Astrocyte (in vitro differentiated cells and primary cell): Measurements from ENCODE around the gene PTPRN2. TPM values are rescaled to one million over a fixed set of nuclear protein-coding genes. Genes with fewer than 3 reads are reported as not detected.

Experiments
- DNase-seq: peaks from one replicate; pipeline ENCODE4 v3.0.0-alpha.2; 2010; ENCODE audit warnings: low read depth
- FAIRE-seq: peaks from 2 replicates; lab custom pipeline; 2011; peaks lifted over from hg19 to GRCh38; lab: Jason Lieb, UNC
- H2AFZ ChIP-seq: 2 replicates; pipeline ENCODE4 v1.6.0; 2012; ENCODE audit warnings: low read depth, low read length, inconsistent platforms
- H3K27ac ChIP-seq: 2 replicates; pipeline ENCODE4 v1.5.1; 2011; ENCODE audit warnings: low read depth, low read length, inconsistent platforms
- H3K27me3 ChIP-seq: 2 replicates; pipeline ENCODE4 v1.6.0; 2011; ENCODE audit warnings: low read length, inconsistent platforms; ENCODE audit not compliant: insufficient read depth
- H3K36me3 ChIP-seq: 2 replicates; pipeline ENCODE4 v1.5.1; 2011; ENCODE audit warnings: low read length, inconsistent platforms; ENCODE audit not compliant: insufficient read depth
- H3K4me1 ChIP-seq: 2 replicates; pipeline ENCODE4 v1.5.1; 2011; ENCODE audit warnings: low read length, inconsistent platforms; ENCODE audit not compliant: insufficient read depth
- H3K4me2 ChIP-seq: 2 replicates; pipeline ENCODE4 v1.6.0; 2012; ENCODE audit warnings: low read length, inconsistent platforms
- H3K4me3 ChIP-seq: 2 replicates; pipeline ENCODE4 v1.5.1; 2011; ENCODE audit warnings: low read depth, mild to moderate bottlenecking, low read length, inconsistent platforms; ENCODE audit not compliant: insufficient read depth
- H3K79me2 ChIP-seq: 2 replicates; pipeline ENCODE4 v1.6.0; 2012; ENCODE audit warnings: mild to moderate bottlenecking, low read length, inconsistent platforms; ENCODE audit not compliant: insufficient read depth
- H3K9ac ChIP-seq: 2 replicates; pipeline ENCODE4 v1.6.0; 2012; ENCODE audit warnings: mild to moderate bottlenecking, low read length, inconsistent platforms
- H3K9me3 ChIP-seq: 2 replicates; pipeline ENCODE4 v1.5.1; 2012; ENCODE audit warnings: low read depth, mild to moderate bottlenecking, low read length, inconsistent platforms; ENCODE audit not compliant: insufficient read depth
- H4K20me1 ChIP-seq: 2 replicates; pipeline ENCODE4 v1.6.0; 2012; ENCODE audit warnings: low read length, inconsistent platforms; ENCODE audit not compliant: insufficient read depth
- H3K27ac Mint-ChIP-seq: one replicate; pipeline ENCODE4 v1.8.0; 2021; ENCODE audit warnings: mild to moderate bottlenecking, mixed read lengths; ENCODE audit not compliant: unreplicated experiment
- H3K27me3 Mint-ChIP-seq: one replicate; pipeline ENCODE4 v1.8.0; 2021; ENCODE audit warnings: low read depth, mixed read lengths; ENCODE audit not compliant: unreplicated experiment
- H3K36me3 Mint-ChIP-seq: one replicate; pipeline ENCODE4 v1.8.0; 2021; ENCODE audit warnings: low read depth, mixed read lengths; ENCODE audit not compliant: unreplicated experiment
- H3K4me1 Mint-ChIP-seq: one replicate; pipeline ENCODE4 v1.8.0; 2021; ENCODE audit warnings: low read depth, mixed read lengths; ENCODE audit not compliant: unreplicated experiment
- H3K4me3 Mint-ChIP-seq: one replicate; pipeline ENCODE4 v1.8.0; 2021; ENCODE audit warnings: mild to moderate bottlenecking, moderate library complexity, mixed read lengths; ENCODE audit not compliant: unreplicated experiment
- H3K9me3 Mint-ChIP-seq: one replicate; pipeline ENCODE4 v1.8.0; 2021; ENCODE audit warnings: mild to moderate bottlenecking, mixed read lengths; ENCODE audit not compliant: unreplicated experiment
- EZH2 ChIP-seq: IDR thresholded peaks from 2 replicates; pipeline ENCODE4 v1.6.1; 2012; ENCODE audit warnings: mild to moderate bottlenecking, low read length, inconsistent platforms; ENCODE audit not compliant: insufficient read depth
- total RNA-seq: library from RNA; stranded (reverse); gene quantifications from 2 replicates; pipeline ENCODE4 v1.2.1, GENCODE V29; 2021
- TF ChIP-seq, protein P1 (sequence below): IDR thresholded peaks from 2 replicates; pipeline ENCODE4 v1.5.1; 2011; ENCODE audit warnings: low read depth, mild to moderate bottlenecking, inconsistent platforms, low read length, moderate library complexity; ENCODE audit not compliant: insufficient read depth

The PTPRN2 gene
- total RNA-seq, 1 donor from 2014 or later: 0.09 TPM

DNA sequence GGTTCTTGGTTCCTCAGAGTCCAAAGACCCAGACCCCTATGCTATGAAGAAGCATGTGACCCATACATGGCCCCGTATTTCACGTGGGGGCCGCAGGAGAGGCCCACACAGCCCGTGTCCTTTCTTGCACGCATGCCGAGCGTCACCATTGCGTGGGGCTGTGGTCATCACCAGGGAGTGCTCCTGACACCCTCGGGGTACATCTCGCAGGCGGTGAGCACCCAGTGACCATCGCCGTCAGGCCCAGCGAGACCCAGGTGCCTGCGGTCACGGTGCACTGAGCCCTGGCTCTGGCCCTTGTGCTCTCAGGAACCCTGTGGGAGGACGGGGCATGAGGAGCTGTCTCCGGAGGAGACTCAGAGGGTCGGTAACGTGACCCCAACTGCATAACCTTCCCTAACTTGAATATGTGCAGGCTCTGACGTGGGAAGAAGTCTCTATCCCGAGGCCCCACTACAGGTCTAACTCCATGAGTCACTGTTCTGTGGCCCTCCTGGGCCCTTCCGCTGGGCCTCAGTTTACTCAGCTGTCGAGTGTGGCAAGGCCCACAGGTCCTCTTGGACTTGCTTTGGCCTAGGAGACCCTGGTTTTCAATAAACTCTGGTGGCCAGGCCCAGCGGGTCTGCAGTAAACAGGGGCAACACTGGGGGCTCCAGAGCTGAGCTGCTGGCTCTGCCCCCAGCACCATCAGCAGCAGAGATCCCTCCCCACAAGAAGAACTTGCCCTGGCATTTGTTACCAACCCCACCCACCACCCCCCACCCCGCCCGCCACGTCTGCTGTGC is 503.9 kb downstream of the PTPRN2 start:
- no peak for FAIRE-seq

DNA sequence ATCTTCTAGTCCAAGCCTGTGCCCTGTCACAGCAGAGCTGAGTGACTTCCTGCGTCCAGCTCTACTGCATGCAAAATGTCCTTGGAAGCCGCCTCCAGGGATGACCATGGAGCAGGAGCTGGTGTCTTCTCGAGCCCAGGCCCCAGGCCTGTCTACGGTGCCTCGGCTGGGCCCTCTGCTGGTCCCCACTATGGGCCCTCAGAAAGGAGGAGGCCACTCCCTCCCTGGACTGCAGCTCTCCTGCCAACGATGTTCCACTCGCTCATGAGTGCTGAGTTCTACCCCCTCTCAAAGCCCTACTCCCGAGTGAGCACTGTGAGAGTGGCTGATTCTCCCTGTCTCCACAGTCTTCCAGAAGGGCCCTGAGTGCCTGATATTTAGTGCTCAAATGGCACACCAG is 504.9 kb downstream of the PTPRN2 start:
- Histone ChIP-seq H3K79me2 (no peaks in the 10 kb centered on the region), H3K4me2 (no peak overlapping the region), H3K9me3 (peaks cover 20% of the 10 kb centered on the region), H3K9ac (no peak overlapping the region), H3K4me3 (no peak overlapping the region), H3K36me3 (no peaks in the 10 kb centered on the region), H3K27ac (no peak overlapping the region), H3K27me3 (no peaks in the 10 kb centered on the region), H4K20me1 (no peaks in the 10 kb centered on the region), H2AFZ (no peak overlapping the region), H3K4me1 (no peaks in the 10 kb centered on the region)
- no peak overlapping the region for H3K4me3 Mint-ChIP-seq
- H3K36me3 Mint-ChIP-seq: no peaks in the 10 kb centered on the region
- no peaks in the 10 kb centered on the region for H3K4me1 Mint-ChIP-seq
- TF ChIP-seq, protein P1, sequence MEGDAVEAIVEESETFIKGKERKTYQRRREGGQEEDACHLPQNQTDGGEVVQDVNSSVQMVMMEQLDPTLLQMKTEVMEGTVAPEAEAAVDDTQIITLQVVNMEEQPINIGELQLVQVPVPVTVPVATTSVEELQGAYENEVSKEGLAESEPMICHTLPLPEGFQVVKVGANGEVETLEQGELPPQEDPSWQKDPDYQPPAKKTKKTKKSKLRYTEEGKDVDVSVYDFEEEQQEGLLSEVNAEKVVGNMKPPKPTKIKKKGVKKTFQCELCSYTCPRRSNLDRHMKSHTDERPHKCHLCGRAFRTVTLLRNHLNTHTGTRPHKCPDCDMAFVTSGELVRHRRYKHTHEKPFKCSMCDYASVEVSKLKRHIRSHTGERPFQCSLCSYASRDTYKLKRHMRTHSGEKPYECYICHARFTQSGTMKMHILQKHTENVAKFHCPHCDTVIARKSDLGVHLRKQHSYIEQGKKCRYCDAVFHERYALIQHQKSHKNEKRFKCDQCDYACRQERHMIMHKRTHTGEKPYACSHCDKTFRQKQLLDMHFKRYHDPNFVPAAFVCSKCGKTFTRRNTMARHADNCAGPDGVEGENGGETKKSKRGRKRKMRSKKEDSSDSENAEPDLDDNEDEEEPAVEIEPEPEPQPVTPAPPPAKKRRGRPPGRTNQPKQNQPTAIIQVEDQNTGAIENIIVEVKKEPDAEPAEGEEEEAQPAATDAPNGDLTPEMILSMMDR: no peak
- no peak for TF ChIP-seq EZH2
- H3K27me3 Mint-ChIP-seq: no peaks in the 10 kb centered on the region
- DNase-seq: no peak
- no peak for FAIRE-seq
- H3K9me3 Mint-ChIP-seq: peaks cover 21% of the 10 kb centered on the region
- no peak overlapping the region for H3K27ac Mint-ChIP-seq

More for the DNA sequence above, 503.9 kb downstream of the PTPRN2 start:
- Histone ChIP-seq H3K9ac (no peak overlapping the region), H3K27ac (no peak overlapping the region), H2AFZ (no peak overlapping the region), H3K36me3 (no peaks in the 10 kb centered on the region), H3K4me3 (no peak overlapping the region), H3K9me3 (peaks cover 20% of the 10 kb centered on the region), H3K4me1 (no peaks in the 10 kb centered on the region), H3K79me2 (no peaks in the 10 kb centered on the region), H3K27me3 (no peaks in the 10 kb centered on the region), H3K4me2 (no peak overlapping the region), H4K20me1 (no peaks in the 10 kb centered on the region)
- TF ChIP-seq, protein P1: no peak
- no peak for TF ChIP-seq EZH2
- Mint-ChIP-seq H3K4me3 (no peak overlapping the region), H3K4me1 (no peaks in the 10 kb centered on the region), H3K9me3 (peaks cover 21% of the 10 kb centered on the region), H3K27ac (no peak overlapping the region), H3K36me3 (no peaks in the 10 kb centered on the region), H3K27me3 (no peaks in the 10 kb centered on the region)
- DNase-seq: no peak

DNA sequence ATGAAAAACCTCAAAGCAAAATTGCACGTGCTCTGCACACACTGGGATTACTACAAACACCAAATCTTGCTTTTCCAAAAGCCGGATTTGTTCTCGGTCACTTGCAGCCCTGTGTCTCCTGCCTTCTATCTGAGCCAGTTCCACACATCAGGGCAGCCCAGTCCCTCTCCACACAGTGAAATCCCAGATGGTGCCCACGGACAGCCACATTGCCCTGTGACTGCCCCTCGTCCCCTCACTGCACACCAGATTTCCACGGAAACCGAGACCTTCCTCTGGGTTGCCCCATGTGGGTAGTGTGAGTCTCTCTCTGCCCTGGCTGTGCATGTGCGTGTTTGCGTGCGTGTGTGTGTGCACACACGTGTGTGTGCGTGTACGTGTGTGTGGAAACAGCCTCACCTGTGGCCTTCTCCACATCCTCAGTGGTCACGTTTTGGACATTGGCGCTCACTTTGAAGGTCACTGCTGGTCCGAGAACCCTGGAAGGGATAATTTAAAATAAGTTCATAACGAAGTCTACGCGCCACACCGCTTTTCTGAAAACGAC is 506.7 kb downstream of the PTPRN2 start:
- H3K27me3 Mint-ChIP-seq: no peaks in the 10 kb centered on the region
- FAIRE-seq (no peak), DNase-seq (no peak)
- H3K27ac Mint-ChIP-seq: no peak overlapping the region
- no peaks in the 10 kb centered on the region for H3K4me1 ChIP-seq
- H3K4me3 Mint-ChIP-seq: no peak overlapping the region
- H3K27me3 ChIP-seq: no peaks in the 10 kb centered on the region
- no peak overlapping the region for H2AFZ ChIP-seq
- no peak for TF ChIP-seq EZH2
- TF ChIP-seq, protein P1: no peak
- H3K36me3 ChIP-seq: no peaks in the 10 kb centered on the region
- no peaks in the 10 kb centered on the region for H4K20me1 ChIP-seq
- no peak overlapping the region for H3K27ac ChIP-seq
- no peaks in the 10 kb centered on the region for H3K36me3 Mint-ChIP-seq
- peaks cover 15% of the 10 kb centered on the region for H3K9me3 ChIP-seq
- H3K4me2 ChIP-seq: no peak overlapping the region
- H3K79me2 ChIP-seq: no peaks in the 10 kb centered on the region
- H3K4me1 Mint-ChIP-seq: no peaks in the 10 kb centered on the region
- no peak overlapping the region for H3K9ac ChIP-seq
- H3K4me3 ChIP-seq: no peak overlapping the region
- peaks cover 16% of the 10 kb centered on the region for H3K9me3 Mint-ChIP-seq
